WTC11 (cell line): ENCODE data around the gene DSN1.

Experiments used
- SP1 ChIP-seq: sonication (generic); formaldehyde crosslinking; conservative IDR thresholded peaks from 2 replicates; pipeline ENCODE4 v1.8.1; 2022; ENCODE audit warnings: missing genetic modification reagents
- USF2 ChIP-seq: sonication (generic); formaldehyde crosslinking; IDR thresholded peaks from 2 replicates; pipeline ENCODE4 v1.8.1; 2023; ENCODE audit warnings: mild to moderate bottlenecking, missing genetic modification reagents, moderate library complexity
- ZNF532 ChIP-seq: fragments of 250-450 bp; sonication (Bioruptor Pico); IDR thresholded peaks from 2 replicates; pipeline ENCODE4 v1.9.0; 2021; ENCODE audit warnings: mild to moderate bottlenecking, borderline replicate concordance
- TF ChIP-seq, protein P1 (sequence below): sonication (generic); formaldehyde crosslinking; IDR thresholded peaks from 2 replicates; pipeline ENCODE4 v1.8.0; 2022; ENCODE audit warnings: mild to moderate bottlenecking, missing genetic modification reagents
- TF ChIP-seq, protein P2 (sequence below): sonication (generic); formaldehyde crosslinking; IDR thresholded peaks from 2 replicates; pipeline ENCODE4 v1.8.0; 2022; ENCODE audit warnings: missing genetic modification reagents
- TF ChIP-seq, protein P3 (sequence below): fragments of 200-600 bp; IDR thresholded peaks from 2 replicates; pipeline ENCODE4 v1.8.0; 2022; ENCODE audit warnings: antibody characterized with exemption

- TF ChIP-seq, protein P1, sequence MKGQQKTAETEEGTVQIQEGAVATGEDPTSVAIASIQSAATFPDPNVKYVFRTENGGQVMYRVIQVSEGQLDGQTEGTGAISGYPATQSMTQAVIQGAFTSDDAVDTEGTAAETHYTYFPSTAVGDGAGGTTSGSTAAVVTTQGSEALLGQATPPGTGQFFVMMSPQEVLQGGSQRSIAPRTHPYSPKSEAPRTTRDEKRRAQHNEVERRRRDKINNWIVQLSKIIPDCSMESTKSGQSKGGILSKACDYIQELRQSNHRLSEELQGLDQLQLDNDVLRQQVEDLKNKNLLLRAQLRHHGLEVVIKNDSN: no peak; the same call in 1 of the 2 replicates
- TF ChIP-seq, protein P2, sequence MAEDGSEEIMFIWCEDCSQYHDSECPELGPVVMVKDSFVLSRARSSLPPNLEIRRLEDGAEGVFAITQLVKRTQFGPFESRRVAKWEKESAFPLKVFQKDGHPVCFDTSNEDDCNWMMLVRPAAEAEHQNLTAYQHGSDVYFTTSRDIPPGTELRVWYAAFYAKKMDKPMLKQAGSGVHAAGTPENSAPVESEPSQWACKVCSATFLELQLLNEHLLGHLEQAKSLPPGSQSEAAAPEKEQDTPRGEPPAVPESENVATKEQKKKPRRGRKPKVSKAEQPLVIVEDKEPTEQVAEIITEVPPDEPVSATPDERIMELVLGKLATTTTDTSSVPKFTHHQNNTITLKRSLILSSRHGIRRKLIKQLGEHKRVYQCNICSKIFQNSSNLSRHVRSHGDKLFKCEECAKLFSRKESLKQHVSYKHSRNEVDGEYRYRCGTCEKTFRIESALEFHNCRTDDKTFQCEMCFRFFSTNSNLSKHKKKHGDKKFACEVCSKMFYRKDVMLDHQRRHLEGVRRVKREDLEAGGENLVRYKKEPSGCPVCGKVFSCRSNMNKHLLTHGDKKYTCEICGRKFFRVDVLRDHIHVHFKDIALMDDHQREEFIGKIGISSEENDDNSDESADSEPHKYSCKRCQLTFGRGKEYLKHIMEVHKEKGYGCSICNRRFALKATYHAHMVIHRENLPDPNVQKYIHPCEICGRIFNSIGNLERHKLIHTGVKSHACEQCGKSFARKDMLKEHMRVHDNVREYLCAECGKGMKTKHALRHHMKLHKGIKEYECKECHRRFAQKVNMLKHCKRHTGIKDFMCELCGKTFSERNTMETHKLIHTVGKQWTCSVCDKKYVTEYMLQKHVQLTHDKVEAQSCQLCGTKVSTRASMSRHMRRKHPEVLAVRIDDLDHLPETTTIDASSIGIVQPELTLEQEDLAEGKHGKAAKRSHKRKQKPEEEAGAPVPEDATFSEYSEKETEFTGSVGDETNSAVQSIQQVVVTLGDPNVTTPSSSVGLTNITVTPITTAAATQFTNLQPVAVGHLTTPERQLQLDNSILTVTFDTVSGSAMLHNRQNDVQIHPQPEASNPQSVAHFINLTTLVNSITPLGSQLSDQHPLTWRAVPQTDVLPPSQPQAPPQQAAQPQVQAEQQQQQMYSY: no peak
- TF ChIP-seq, protein P3, sequence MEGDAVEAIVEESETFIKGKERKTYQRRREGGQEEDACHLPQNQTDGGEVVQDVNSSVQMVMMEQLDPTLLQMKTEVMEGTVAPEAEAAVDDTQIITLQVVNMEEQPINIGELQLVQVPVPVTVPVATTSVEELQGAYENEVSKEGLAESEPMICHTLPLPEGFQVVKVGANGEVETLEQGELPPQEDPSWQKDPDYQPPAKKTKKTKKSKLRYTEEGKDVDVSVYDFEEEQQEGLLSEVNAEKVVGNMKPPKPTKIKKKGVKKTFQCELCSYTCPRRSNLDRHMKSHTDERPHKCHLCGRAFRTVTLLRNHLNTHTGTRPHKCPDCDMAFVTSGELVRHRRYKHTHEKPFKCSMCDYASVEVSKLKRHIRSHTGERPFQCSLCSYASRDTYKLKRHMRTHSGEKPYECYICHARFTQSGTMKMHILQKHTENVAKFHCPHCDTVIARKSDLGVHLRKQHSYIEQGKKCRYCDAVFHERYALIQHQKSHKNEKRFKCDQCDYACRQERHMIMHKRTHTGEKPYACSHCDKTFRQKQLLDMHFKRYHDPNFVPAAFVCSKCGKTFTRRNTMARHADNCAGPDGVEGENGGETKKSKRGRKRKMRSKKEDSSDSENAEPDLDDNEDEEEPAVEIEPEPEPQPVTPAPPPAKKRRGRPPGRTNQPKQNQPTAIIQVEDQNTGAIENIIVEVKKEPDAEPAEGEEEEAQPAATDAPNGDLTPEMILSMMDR: no peak
- no peak for TF ChIP-seq ZNF532 (CRISPR knock-in tag)
- no peak for TF ChIP-seq SP1 (CRISPR knock-in tag)
- TF ChIP-seq USF2: no peak
Observed at GRCh38 chr20:36773107-36773596, 411 bp downstream of the DSN1 start.
